T follicular helper cell (primary cell): ENCODE results near the gene GSTP1.
A peak's percentile ranks its signal among the peaks of the same experiment; 100 is the strongest.
"Not testable (repeated sequence)": the region's sequence is repeated elsewhere in the genome, so short reads cannot be mapped to it uniquely, and the experiment has no call there.

Experiments used
- DNase-seq: peaks from one replicate; pipeline ENCODE4 v3.0.0-alpha.2; 2020; ENCODE audit warnings: low read depth
- total RNA-seq, 2 experiments: gene quantifications; one replicate each; lab custom pipeline; 2026; lab: John Stamatoyannopoulos, UW

Gene GSTP1
- total RNA-seq: 100 to 164 reads per million in 2 experiments

- peak; percentile 52 for DNase-seq
These were observed at the start of gene GSTP1 for GRCh38 chr11:67583247-67584204. TSS of gene GSTP1 (plus strand) at chr11:67583812. CDS start at chr11:67583844, 32 bp downstream.

- no peak for DNase-seq
These were observed 49.4 kb upstream of the GSTP1 start for GRCh38 chr11:67534070-67534679.

GRCh38 chr11:67535561-67535960, 48.1 kb upstream of the GSTP1 start:
- no peak for DNase-seq

GRCh38 chr11:67538306-67538705, 45.3 kb upstream of the GSTP1 start:
- no peak for DNase-seq

GRCh38 chr11:67538823-67539505, 44.6 kb upstream of the GSTP1 start:
- no peak for DNase-seq

- DNase-seq: no peak
These were observed 44.1 kb upstream of the GSTP1 start for GRCh38 chr11:67539550-67539949.

- DNase-seq: no peak
These were observed 42.4 kb upstream of the GSTP1 start for GRCh38 chr11:67541198-67541597.

- DNase-seq: no peak
These were observed 41.4 kb upstream of the GSTP1 start for GRCh38 chr11:67542169-67542568.

- DNase-seq: no peak
These were observed 40.6 kb upstream of the GSTP1 start for GRCh38 chr11:67542971-67543370.

GRCh38 chr11:67543585-67543984, 40.0 kb upstream of the GSTP1 start:
- DNase-seq: no peak

GRCh38 chr11:67544616-67545242, 38.9 kb upstream of the GSTP1 start:
- no peak for DNase-seq

- DNase-seq: no peak
These were observed 38.3 kb upstream of the GSTP1 start for GRCh38 chr11:67545280-67545679.

GRCh38 chr11:67548112-67548511, 35.5 kb upstream of the GSTP1 start:
- not testable (repeated sequence) for DNase-seq

- DNase-seq: no peak
These were observed 35.0 kb upstream of the GSTP1 start for GRCh38 chr11:67548555-67549110.

GRCh38 chr11:67551127-67551526, 32.5 kb upstream of the GSTP1 start:
- DNase-seq: no peak

- not testable (repeated sequence) for DNase-seq
These were observed 31.9 kb upstream of the GSTP1 start for GRCh38 chr11:67551697-67552096.

- no peak for DNase-seq
These were observed 27.4 kb upstream of the GSTP1 start for GRCh38 chr11:67556244-67556643.

- no peak for DNase-seq
These were observed 25.4 kb upstream of the GSTP1 start for GRCh38 chr11:67558084-67558772.

- no peak for DNase-seq
These were observed 21.5 kb upstream of the GSTP1 start for GRCh38 chr11:67561971-67562619.

- no peak for DNase-seq
These were observed 20.5 kb upstream of the GSTP1 start for GRCh38 chr11:67562963-67563704.
